Prostate gland (tissue), 2 donors: ENCODE results near the gene CHST11. TPM values are rescaled to one million over a fixed set of nuclear protein-coding genes. Genes with fewer than 3 reads are reported as not detected.

Source experiments
- DNase-seq: peaks from one replicate; pipeline ENCODE4 v3.0.0-alpha.2; 2019; ENCODE audit warnings: low spot score
- H3K27ac ChIP-seq, 2 donors: fragments of 200-600 bp; sonication (generic); 2 replicates each; pipeline ENCODE4 v1.5.1; 2017 to 2019
- H3K27me3 ChIP-seq: fragments of 200-600 bp; sonication (generic); replicated peaks from 2 replicates; pipeline ENCODE4 v1.5.1; 2019; ENCODE audit not compliant: insufficient read depth
- H3K36me3 ChIP-seq, 2 donors: fragments of 200-600 bp; sonication (generic); 1 replicate in 1 of 2; 2 replicates in 1 of 2; pipeline versions ENCODE4 v1.5.1 to v1.8.1; 2017 to 2019
- H3K4me1 ChIP-seq: fragments of 200-600 bp; sonication (generic); replicated peaks from 2 replicates; pipeline ENCODE4 v1.5.1; 2019
- H3K4me3 ChIP-seq, 2 donors: fragments of 200-600 bp; sonication (generic); 2 replicates each; pipeline ENCODE4 v1.5.1; 2017 to 2019
- H3K9me3 ChIP-seq: fragments of 200-600 bp; sonication (generic); 2 replicates; pipeline ENCODE4 v1.5.1; 2017
- POLR2A ChIP-seq: fragments of 450-650 bp; IDR thresholded peaks from one replicate; pipeline ENCODE4 v1.6.1; 2016; ENCODE audit warnings: antibody characterized with exemption, mild to moderate bottlenecking
- POLR2AphosphoS5 ChIP-seq: sonication (generic); formaldehyde crosslinking; IDR thresholded peaks from one replicate; pipeline ENCODE4 v1.6.1; 2017; ENCODE audit warnings: antibody characterized with exemption
- WGBS: methylation state at CpG from one replicate; pipeline ENCODE4 v1.1.5; 2018; 5-methylcytosine and 5-hydroxymethylcytosine counted together
- intact Hi-C: fragments of 100-400 bp; cut with DNase I; formaldehyde crosslinking; loops from one replicate; pipeline ENCODE4 v1.14.2; 2022
- total RNA-seq, 2 donors: library from RNA; depleted of rRNA; stranded (reverse); fragments of >200 nt; gene quantifications; one replicate each; pipeline ENCODE4 v1.1.0, GENCODE V29; 2016
- TF ChIP-seq, protein P1 (sequence below), 4 experiments: fragments of 200-600 bp in 2 of 4; fragments of 450-650 bp in 2 of 4; sonication (generic) in 2 of 4; IDR thresholded peaks; 1 replicate in 3 of 4; 2 replicates in 1 of 4; pipeline ENCODE4 v1.5.1; 2016 to 2019; ENCODE audit warnings: antibody characterized with exemption in 4 of 4, mild to moderate bottlenecking in 2 of 4, moderate library complexity in 2 of 4

Gene CHST11
- total RNA-seq, 2 donors from 2014 or later: 10.4 to 25.4 TPM

DNA sequence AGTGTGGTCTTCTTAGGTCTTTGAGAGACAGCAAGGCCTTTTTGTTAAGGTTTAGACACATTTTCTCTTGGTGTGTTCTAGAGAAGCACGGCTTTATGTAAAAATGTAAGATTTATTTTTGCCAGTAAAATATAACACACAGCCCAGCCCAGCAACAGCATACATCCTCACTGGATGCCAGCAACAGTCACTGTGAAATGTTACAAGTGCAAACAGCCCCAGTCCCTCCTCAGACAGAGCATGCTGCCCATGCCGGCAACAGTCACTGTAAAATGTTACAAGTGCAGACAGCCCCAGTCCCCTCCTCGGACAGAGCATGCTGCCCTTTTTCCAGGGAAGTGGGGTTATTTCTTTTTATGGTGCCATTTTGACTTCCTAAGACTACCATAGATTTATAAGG, 207.6 kb downstream of the CHST11 start:
- Histone ChIP-seq H3K36me3 (no peaks in the 10 kb centered on the region), H3K27me3 (no peaks in the 10 kb centered on the region), H3K4me3 (no peak overlapping the region), H3K9me3 (no peaks in the 10 kb centered on the region), H3K4me1 (peaks cover 3% of the 10 kb centered on the region), H3K27ac (no peak overlapping the region)
- no peak for DNase-seq
- TF ChIP-seq POLR2AphosphoS5: no peak
- 16% methylated on average over 3 of the region's 3 CpGs for WGBS
- intact Hi-C loops: loop anchor here (5.0 kb wide), 1 partner anchor 37 kb away; no protein-coding TSS in a partner anchor

DNA sequence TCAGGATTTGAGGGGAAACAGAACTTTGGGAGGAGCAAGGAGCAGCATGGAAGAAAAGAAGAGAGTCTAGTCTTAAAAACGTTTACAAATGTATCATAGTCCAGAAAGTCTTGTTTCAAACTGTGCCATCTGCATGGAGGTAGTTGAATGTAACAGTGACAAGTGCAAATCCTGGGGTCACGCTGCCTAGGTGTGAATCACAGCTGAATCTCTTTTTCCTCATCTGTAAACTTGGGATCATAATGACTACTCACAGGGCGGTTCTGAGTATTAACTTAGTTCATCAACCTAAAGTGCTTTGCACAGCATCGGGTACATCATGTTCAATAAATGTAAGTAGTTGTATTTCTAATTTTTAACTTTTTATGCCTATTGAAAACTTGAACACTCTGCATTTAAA, 208.5 kb downstream of the CHST11 start:
- TF ChIP-seq, protein P1, sequence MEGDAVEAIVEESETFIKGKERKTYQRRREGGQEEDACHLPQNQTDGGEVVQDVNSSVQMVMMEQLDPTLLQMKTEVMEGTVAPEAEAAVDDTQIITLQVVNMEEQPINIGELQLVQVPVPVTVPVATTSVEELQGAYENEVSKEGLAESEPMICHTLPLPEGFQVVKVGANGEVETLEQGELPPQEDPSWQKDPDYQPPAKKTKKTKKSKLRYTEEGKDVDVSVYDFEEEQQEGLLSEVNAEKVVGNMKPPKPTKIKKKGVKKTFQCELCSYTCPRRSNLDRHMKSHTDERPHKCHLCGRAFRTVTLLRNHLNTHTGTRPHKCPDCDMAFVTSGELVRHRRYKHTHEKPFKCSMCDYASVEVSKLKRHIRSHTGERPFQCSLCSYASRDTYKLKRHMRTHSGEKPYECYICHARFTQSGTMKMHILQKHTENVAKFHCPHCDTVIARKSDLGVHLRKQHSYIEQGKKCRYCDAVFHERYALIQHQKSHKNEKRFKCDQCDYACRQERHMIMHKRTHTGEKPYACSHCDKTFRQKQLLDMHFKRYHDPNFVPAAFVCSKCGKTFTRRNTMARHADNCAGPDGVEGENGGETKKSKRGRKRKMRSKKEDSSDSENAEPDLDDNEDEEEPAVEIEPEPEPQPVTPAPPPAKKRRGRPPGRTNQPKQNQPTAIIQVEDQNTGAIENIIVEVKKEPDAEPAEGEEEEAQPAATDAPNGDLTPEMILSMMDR (IDR thresholded peaks at IDR 0.05): no peak
- TF ChIP-seq POLR2AphosphoS5 (no peak), POLR2A (no peak)
- intact Hi-C loops: no loop called here
- Histone ChIP-seq H3K27ac (no peak overlapping the region), H3K27me3 (no peaks in the 10 kb centered on the region), H3K4me1 (peaks cover 5% of the 10 kb centered on the region), H3K4me3 (no peak overlapping the region), H3K9me3 (no peaks in the 10 kb centered on the region), H3K36me3 (no peaks in the 10 kb centered on the region)
- 61% methylated on average over 4 of the region's 4 CpGs for WGBS
- no peak for DNase-seq

DNA sequence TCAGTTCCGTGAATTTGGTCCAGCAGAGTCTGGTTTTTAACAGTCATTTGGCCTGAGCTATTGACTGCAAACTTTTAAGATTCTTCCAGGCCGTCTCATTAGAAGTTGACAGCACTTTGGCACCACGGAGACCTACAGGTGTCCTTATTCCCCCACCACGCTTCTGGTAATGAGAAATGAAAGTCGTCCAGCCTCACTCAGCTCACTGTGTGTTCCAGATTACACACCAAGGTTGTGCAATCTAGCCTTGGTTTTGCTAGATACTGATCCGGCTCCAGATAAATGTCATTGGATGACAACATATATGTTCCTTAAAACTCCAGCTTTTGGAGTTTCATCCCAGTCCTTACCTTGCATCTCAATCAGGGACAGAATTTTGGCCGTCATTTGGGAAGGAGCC, 210.4 kb downstream of the CHST11 start:
- intact Hi-C loops: no loop called here
- Histone ChIP-seq H3K9me3 (no peaks in the 10 kb centered on the region), H3K4me1 (peaks cover 7% of the 10 kb centered on the region), H3K4me3 (no peak overlapping the region), H3K27me3 (no peaks in the 10 kb centered on the region), H3K36me3 (no peaks in the 10 kb centered on the region), H3K27ac (no peak overlapping the region)
- WGBS: 42% methylated on average over 7 of the region's 7 CpGs
- TF ChIP-seq POLR2AphosphoS5 (peak; percentile 57), POLR2A (no peak)
- TF ChIP-seq, protein P1 (IDR thresholded peaks at IDR 0.05): no peak
- peak; percentile 46 for DNase-seq

DNA sequence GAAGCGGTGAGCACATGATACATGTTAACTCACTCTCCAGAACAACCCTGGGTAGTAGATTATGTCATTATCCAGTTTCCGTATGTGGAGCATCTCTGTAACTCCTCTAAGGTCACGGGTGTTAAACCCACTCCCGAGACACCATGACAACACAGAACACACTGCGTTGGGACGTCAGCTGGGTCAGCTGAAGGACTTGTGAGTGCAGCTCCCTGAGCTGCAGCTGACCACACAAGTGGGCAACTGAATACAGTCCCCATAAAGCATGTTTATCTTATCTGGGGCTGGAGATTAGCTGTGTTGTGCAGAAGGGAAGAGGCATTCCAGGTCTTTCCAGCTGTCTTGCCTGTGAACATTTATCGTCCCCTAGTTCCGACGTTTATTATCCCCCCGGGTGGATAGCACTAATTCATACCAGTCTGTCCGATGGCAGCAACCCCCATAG, 211.5 kb downstream of the CHST11 start:
- Histone ChIP-seq H3K9me3 (no peaks in the 10 kb centered on the region), H3K4me1 (peaks cover 9% of the 10 kb centered on the region), H3K27me3 (no peaks in the 10 kb centered on the region), H3K27ac (peak overlapping the region; percentile 17 to 45), H3K4me3 (no peak overlapping the region), H3K36me3 (no peaks in the 10 kb centered on the region)
- DNase-seq: no peak
- intact Hi-C loops: no loop called here
- 41% methylated on average over 11 of the region's 11 CpGs for WGBS
- TF ChIP-seq POLR2A (no peak), POLR2AphosphoS5 (no peak)
- TF ChIP-seq, protein P1 (IDR thresholded peaks at IDR 0.05): no peak

DNA sequence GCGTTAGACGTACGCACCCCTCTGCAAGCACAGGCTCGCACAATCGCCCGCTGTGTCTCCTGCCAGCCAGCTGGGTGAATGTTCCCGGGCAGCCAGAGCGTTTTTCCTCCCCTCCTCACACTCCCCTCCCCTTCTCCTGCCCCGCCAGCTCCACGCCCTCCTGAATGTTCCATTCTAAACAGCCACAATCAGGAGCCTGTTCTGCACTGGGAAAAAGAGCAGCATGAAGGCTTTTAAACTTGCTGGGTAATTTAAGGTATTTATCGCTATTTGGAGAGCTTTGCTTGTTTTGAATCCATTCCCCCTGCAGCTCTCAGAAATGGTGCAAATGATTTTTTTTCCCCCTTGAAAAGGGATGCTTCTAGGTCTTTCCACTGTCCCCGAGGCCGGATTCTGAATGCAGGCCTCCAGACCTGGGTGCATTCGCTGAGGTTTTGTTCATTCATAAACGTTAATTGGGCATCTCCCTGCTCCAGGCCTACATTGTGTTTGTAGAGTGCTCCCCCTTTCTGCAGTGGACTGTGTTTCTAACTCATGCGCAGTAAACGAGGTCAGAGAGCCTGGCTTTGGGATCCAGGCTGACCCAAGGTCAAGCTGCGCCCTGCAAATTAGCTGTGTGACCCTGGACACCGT, 212.5 kb downstream of the CHST11 start:
- peak; percentile 63 for DNase-seq
- intact Hi-C loops: no loop called here
- TF ChIP-seq, protein P1 (IDR thresholded peaks at IDR 0.05): no peak
- TF ChIP-seq POLR2AphosphoS5: peak; percentile 56
- TF ChIP-seq POLR2A: no peak
- Histone ChIP-seq H3K4me3 (no peak overlapping the region), H3K27ac (peak overlapping the region; percentile 27 to 45), H3K27me3 (no peaks in the 10 kb centered on the region), H3K4me1 (peaks cover 9% of the 10 kb centered on the region), H3K9me3 (no peaks in the 10 kb centered on the region), H3K36me3 (no peaks in the 10 kb centered on the region)
- 25% methylated on average over 19 of the region's 19 CpGs for WGBS
